SK-N-SH (cell line): Measurements from ENCODE around the gene COL8A2. TPM values are rescaled to one million over a fixed set of nuclear protein-coding genes. Genes with fewer than 3 reads are reported as not detected.

Experiments
- CTCF ChIA-PET: fragments of 300-600, 350-600 bp; formaldehyde crosslinking; extraction: SDS; loops from one replicate; lab custom pipeline; 2021; lab: Yijun Ruan, JAX
- POLR2A ChIA-PET: fragments of 350-600 bp; sonication (Branson Sonifier 250); formaldehyde crosslinking; extraction: SDS; loops from one replicate; lab custom pipeline; 2020; ENCODE audit warnings: antibody characterized with exemption, inconsistent platforms; lab: Yijun Ruan, JAX
- DNase-seq: peaks from one replicate; pipeline ENCODE4 v3.0.0; 2012
- H2AFZ ChIP-seq: fragments of 200-600 bp; sonication (generic); 2 replicates; pipeline ENCODE4 v1.8.1; 2016; ENCODE audit warnings: antibody characterized with exemption, mild to moderate bottlenecking, low read depth
- H3F3A ChIP-seq: fragments of 200-600 bp; sonication (generic); replicated peaks from 2 replicates; pipeline ENCODE3; 2016; ENCODE audit warnings: antibody characterized with exemption, mild to moderate bottlenecking; ENCODE audit not compliant: insufficient read depth
- H3K27ac ChIP-seq, 2 experiments: fragments of 200-500 bp in 1 of 2; fragments of 200-600 bp in 1 of 2; sonication (Bioruptor generic) in 1 of 2; sonication (generic), shearing (Covaris generic) in 1 of 2; 2 replicates each; pipeline versions ENCODE4 v1.5.1 to v1.6.1; 2014 to 2016; ENCODE audit warnings: low read depth in 2 of 2, inconsistent platforms in 1 of 2, low read length in 1 of 2, mild to moderate bottlenecking in 1 of 2, mixed read lengths in 1 of 2
- H3K27me3 ChIP-seq: fragments of 200-600 bp; sonication (generic), shearing (Covaris generic); 2 replicates; pipeline ENCODE4 v1.6.1; 2016; ENCODE audit warnings: mixed run types; ENCODE audit not compliant: insufficient read depth
- H3K36me3 ChIP-seq, 2 experiments: fragments of 200-500 bp in 1 of 2; fragments of 200-600 bp in 1 of 2; sonication (Bioruptor generic) in 1 of 2; sonication (generic) in 1 of 2; replicated peaks in 1 of 2; 2 replicates each; pipeline versions ENCODE3 to v1.5.1; 2014 to 2016; ENCODE audit warnings: low read length in 1 of 2, mild to moderate bottlenecking in 1 of 2; ENCODE audit not compliant: insufficient read depth in 2 of 2, control insufficient read depth in 1 of 2
- H3K4me1 ChIP-seq, 2 experiments: fragments of 200-500 bp in 1 of 2; fragments of 200-600 bp in 1 of 2; sonication (Bioruptor generic) in 1 of 2; sonication (generic), shearing (Covaris generic) in 1 of 2; 2 replicates each; pipeline versions ENCODE4 v1.5.1 to v1.6.1; 2014 to 2016; ENCODE audit warnings: low read depth in 1 of 2, low read length in 1 of 2, mixed run types in 1 of 2; ENCODE audit not compliant: insufficient read depth in 2 of 2, control insufficient read depth in 1 of 2
- H3K4me2 ChIP-seq: fragments of 200-600 bp; sonication (generic), shearing (Covaris generic); 2 replicates; pipeline ENCODE4 v1.6.1; 2017; ENCODE audit warnings: mixed run types
- H3K4me3 ChIP-seq, 2 experiments: fragments of 200-500 bp in 1 of 2; fragments of 200-600 bp in 1 of 2; sonication (Bioruptor generic) in 1 of 2; sonication (generic), shearing (Covaris generic) in 1 of 2; 2 replicates each; pipeline versions ENCODE4 v1.5.1 to v1.8.1; 2014 to 2016; ENCODE audit warnings: low read depth in 2 of 2, inconsistent platforms in 1 of 2, low read length in 1 of 2, mild to moderate bottlenecking in 1 of 2, mixed read lengths in 1 of 2, moderate library complexity in 1 of 2
- H3K79me2 ChIP-seq: fragments of 200-600 bp; sonication (generic); 2 replicates; pipeline ENCODE4 v1.8.1; 2017; ENCODE audit warnings: mild to moderate bottlenecking; ENCODE audit not compliant: insufficient read depth
- H3K9ac ChIP-seq: fragments of 200-600 bp; sonication (generic); 2 replicates; pipeline ENCODE4 v1.6.1; 2017; ENCODE audit warnings: mixed run types
- H3K9me2 ChIP-seq: fragments of 200-600 bp; sonication (generic); 2 replicates; pipeline ENCODE4 v1.6.1; 2017; ENCODE audit warnings: mixed run types
- H3K9me3 ChIP-seq: fragments of 200-600 bp; sonication (generic); 2 replicates; pipeline ENCODE4 v1.6.1; 2017; ENCODE audit warnings: mixed run types, mild to moderate bottlenecking, moderate library complexity
- H4K20me1 ChIP-seq: fragments of 200-600 bp; sonication (generic); 2 replicates; pipeline ENCODE4 v1.6.1; 2017; ENCODE audit warnings: mild to moderate bottlenecking, mixed run types; ENCODE audit not compliant: insufficient read depth
- EZH2phosphoT487 ChIP-seq: fragments of 200-600 bp; sonication (generic); IDR thresholded peaks from 2 replicates; pipeline ENCODE4 v1.6.1; 2017; ENCODE audit warnings: low read depth, mixed run types, mild to moderate bottlenecking, antibody characterized with exemption, moderate library complexity, borderline replicate concordance
- GATA2 ChIP-seq: sonication (generic); formaldehyde crosslinking; IDR thresholded peaks from 2 replicates; pipeline ENCODE4 v1.5.0; 2020; ENCODE audit warnings: mild to moderate bottlenecking, missing genetic modification reagents
- MAX ChIP-seq: IDR thresholded peaks from 2 replicates; pipeline ENCODE4 v1.4.0; 2012; ENCODE audit warnings: low read depth
- NRF1 ChIP-seq: IDR thresholded peaks from 2 replicates; pipeline ENCODE4 v1.6.1; 2012; ENCODE audit warnings: low read depth, mild to moderate bottlenecking, low read length
- PBX3 ChIP-seq: IDR thresholded peaks from 2 replicates; pipeline ENCODE4; 2012
- RAD21 ChIP-seq: IDR thresholded peaks from 2 replicates; pipeline ENCODE4 v1.6.1; 2012; ENCODE audit warnings: mild to moderate bottlenecking, low read length
- REST ChIP-seq: IDR thresholded peaks from 2 replicates; pipeline ENCODE4 v1.6.1; 2012; ENCODE audit warnings: mild to moderate bottlenecking, low read depth, low read length, moderate library complexity
- RFX5 ChIP-seq: IDR thresholded peaks from 2 replicates; pipeline ENCODE4 v1.6.1; 2012; ENCODE audit warnings: mild to moderate bottlenecking, improper control_type of control experiment, low read length
- SIN3A ChIP-seq: IDR thresholded peaks from 2 replicates; pipeline ENCODE4 v1.6.1; 2012; ENCODE audit warnings: low read depth, mild to moderate bottlenecking, low read length, moderate library complexity, borderline replicate concordance
- TAF1 ChIP-seq: IDR thresholded peaks from 2 replicates; pipeline ENCODE4 v1.6.1; 2012; ENCODE audit warnings: low read depth, mild to moderate bottlenecking, low read length, moderate library complexity, borderline replicate concordance
- WGBS: methylation state at CpG from one replicate; pipeline ENCODE4 v1.1.6; 2017; ENCODE audit warnings: low lambda C conversion rate; 5-methylcytosine and 5-hydroxymethylcytosine counted together
- polyA plus RNA-seq, 3 experiments: library from polyadenylated mRNA; depleted of rRNA; stranded (reverse); fragments of >200 nt; gene quantifications; 2 replicates each; pipeline ENCODE4 v1.2.3, GENCODE V29; 2012

COL8A2 gene
- polyA plus RNA-seq, 1 of the 3 experiments (the other 2 are of a cell fraction) = 3.1 TPM

GRCh38 chr1:36151845-36152203, 26.8 kb upstream of the COL8A2 start (continued):
- TF ChIP-seq PBX3 (no peak), REST (no peak), TAF1 (no peak)

GRCh38 chr1:36151134-36151844, 26.3 kb upstream of the COL8A2 start:
- no peak for DNase-seq
- TF ChIP-seq SIN3A = no peak
- TF ChIP-seq RFX5 = no peak
- TF ChIP-seq EZH2phosphoT487 = no peak
- TF ChIP-seq MAX = no peak
- TF ChIP-seq NRF1 = no peak
- no peak for TF ChIP-seq RAD21
- no peak for TF ChIP-seq GATA2 (CRISPR knock-in tag)

More at GRCh38 chr1:36151134-36151844, 26.3 kb upstream of the COL8A2 start:
- Histone ChIP-seq H3K9me2 (no peaks in the 10 kb centered on the region), H3K36me3 (peaks cover 0 to 5% of the 10 kb centered on the region in 2 experiments), H3K27ac (peak overlapping the region; percentile 97 to 98), H3K9me3 (no peaks in the 10 kb centered on the region), H3K9ac (peak overlapping the region; percentile 40; the same call in 1 of the 2 replicates), H3K27me3 (no peaks in the 10 kb centered on the region), H3F3A (peaks cover 19% of the 10 kb centered on the region), H4K20me1 (no peaks in the 10 kb centered on the region), H3K79me2 (peaks cover 45% of the 10 kb centered on the region), H2AFZ (peak overlapping the region; percentile 83), H3K4me1 (peaks cover 32 to 33% of the 10 kb centered on the region in 2 experiments), H3K4me3 (no peak overlapping the region), H3K4me2 (peak overlapping the region; percentile 79)
- ChIA-PET CTCF (interaction anchor here (0.8 to 4.8 kb wide), 10 partner anchors 10 to 269 kb away, joined by 3 to 143 read pairs (median 18); no protein-coding TSS in a partner anchor), POLR2A (interaction anchor here (0.7 to 0.8 kb wide), 2 partner anchors 10 to 58 kb away, joined by 3 read pairs; no protein-coding TSS in a partner anchor)
- WGBS = 36% methylated on average over 1 of the region's 1 CpG
